HG03139 (cell line): ENCODE measurements around the gene ACTL6B.
"Not testable (repeated sequence)": the region's sequence is repeated elsewhere in the genome, so short reads cannot be mapped to it uniquely, and the experiment has no call there.

Source experiments
- ATAC-seq: cut with Tn5 transposase; IDR thresholded peaks from one replicate; pipeline ENCODE4 v1.9.1; 2021; ENCODE audit not compliant: unreplicated experiment

ACTL6B gene

DNA sequence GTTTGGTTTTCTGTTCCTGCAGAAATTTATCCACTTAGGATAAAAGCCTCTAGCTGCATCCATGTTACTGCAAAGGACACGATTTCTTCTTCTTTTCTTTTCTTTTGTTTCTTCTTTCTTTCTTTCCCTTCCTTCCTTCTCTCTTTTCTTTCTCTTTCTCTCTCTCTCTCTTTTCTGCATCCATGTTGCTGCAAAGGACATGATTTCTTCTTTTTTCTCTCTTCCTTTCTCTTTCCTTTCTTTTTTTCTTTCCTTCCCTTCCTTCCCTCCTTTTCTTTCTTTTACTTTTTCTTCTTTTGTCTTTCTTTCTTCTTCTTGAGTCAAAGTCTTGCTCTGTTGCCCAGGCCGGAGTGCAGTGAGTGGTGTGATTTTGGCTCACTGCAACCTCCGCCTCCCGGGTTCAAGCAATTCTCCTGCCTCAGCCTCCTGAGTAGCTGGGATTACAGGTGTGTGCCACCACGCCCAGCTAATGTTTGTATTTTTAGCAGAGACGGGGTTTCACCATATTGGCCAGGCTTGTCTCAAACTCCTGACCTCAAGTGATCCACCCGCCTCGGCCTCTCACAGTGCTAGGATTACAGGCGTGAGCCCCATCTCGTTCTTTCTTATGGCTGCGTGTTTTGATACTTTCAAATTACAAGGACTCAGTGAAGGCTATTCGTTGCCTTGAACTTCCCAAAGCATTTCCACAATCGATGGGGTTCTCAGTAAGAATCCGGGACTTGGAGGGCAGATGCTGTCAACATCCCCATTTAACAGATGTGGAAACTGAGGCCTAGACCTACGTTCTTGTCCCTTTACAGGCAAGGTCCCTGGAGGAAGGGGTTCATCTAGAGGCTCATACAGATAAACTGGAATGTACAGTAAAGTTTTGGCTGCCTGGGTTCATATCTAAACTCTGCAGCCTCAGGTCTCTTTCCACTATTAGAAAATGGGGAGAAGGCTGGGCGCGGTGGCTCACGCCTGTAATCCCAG lies 15.4 kb upstream of the ACTL6B start:
- no peak for ATAC-seq

DNA sequence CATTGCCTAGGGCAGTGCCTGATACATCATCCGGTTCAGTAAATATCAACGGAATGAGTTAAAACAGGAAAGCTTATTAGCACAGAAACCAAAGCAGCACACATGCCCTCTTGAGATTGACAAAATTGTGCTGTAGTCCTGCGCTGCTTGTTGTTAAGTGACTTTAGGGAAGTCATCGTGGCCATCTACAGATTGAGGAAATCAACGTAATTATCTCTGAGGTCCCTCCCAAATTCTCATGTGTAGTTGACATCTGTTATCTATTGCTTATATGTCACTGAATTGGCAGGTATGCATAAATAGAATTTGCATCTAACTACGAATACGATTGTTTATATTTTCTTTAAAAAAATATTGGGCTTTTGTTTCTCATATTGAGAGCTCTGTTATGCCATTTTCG lies 13.8 kb upstream of the ACTL6B start:
- ATAC-seq, result no peak

DNA sequence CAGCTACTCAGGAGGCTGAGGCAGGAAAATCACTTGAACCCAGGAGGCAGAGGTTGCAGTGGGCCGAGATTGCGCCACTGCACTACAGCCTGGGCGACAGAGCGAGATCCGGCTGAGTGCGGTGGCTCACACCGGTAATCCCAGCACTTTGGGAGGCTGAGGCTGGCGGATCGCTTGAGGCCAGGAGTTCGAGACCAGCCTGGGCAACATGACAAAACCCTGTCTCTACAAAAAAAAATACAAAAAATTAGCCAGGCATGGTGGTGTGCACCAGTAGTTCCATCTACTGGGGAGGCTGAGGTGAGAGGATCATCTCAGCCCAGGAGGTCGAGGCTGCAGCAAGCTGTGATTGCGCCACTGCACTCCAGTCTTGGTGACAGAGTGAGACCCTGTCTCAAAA lies 12.9 kb upstream of the ACTL6B start:
- not testable (repeated sequence) for ATAC-seq

DNA sequence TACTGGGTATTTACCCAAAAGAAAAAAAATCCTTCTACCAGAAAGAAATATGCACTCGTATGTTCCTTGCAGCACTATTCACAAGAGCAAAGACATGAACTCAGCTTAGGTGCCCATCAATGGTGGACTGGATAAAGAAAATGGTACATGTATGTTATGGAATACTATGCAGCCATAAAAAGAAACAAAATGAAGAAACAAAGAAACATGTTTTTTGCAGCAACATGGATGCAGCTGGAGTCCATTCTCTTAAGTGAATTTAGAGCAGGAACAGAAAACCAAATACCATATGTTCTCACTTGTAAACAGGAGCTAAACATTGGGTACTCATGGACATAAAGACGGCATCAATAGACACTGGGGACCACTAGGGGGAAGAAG lies 11.8 kb upstream of the ACTL6B start:
- no peak for ATAC-seq

DNA sequence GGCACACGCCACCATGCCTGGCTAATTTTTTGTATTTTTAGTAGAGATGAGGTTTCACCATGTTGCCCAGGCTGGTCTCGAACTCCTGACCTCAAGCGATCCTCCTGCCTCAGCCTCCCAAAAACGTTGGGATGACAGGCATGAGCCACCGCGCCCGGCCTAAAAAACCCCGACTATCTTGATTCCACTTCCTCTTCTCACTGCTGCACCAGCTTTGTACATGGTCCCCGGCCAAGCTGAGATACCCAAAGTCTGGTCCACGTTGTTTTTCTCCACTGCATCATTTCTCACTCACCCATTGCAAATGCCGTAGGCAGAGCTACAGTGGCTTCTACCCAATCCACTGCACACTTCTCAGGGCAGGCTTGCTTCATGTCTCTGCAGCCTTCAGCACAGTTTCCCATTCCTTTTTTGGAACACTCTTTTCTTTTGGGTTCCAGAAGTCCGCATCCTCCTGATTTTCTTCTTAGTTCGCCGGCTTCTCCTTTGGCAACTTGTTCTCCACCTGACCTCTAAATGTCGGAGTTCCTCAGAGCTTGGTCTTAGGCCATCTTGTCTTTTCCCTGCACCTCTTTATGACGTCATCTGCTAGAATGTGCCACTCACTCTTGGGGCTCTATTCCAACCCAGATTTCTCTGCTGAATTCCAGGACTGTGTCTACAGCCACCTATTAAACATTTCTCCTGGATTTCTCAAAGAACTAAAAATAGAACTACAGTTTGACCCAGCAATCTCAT lies 11.3 kb upstream of the ACTL6B start:
- no peak for ATAC-seq

DNA sequence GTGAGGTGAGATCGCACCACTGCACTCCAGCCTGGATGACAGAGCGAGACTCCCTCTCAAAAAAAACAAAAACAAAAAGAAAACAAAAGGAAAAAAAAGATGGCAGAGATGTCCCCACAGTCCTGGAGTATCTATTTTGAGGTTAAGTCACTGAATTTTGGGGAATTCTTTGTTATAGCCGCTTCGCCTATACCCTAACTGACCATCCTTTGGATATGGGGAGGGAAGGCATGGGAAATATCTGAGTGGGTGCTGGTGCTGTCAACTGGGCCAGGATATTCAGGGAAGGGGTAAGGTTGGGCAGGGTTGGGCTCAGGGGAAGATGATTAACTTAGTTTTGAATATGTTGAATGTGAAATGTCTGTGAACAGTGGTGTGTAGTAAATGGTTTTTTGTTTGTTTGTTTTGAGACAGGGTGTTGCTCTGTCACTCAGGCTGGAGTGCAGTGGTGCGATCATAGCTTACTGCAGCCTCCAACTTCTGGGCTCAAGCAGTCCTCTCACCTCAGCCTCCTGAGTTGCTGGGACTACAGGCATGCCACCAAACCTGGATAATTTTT lies 9.0 kb upstream of the ACTL6B start:
- ATAC-seq, result no peak

DNA sequence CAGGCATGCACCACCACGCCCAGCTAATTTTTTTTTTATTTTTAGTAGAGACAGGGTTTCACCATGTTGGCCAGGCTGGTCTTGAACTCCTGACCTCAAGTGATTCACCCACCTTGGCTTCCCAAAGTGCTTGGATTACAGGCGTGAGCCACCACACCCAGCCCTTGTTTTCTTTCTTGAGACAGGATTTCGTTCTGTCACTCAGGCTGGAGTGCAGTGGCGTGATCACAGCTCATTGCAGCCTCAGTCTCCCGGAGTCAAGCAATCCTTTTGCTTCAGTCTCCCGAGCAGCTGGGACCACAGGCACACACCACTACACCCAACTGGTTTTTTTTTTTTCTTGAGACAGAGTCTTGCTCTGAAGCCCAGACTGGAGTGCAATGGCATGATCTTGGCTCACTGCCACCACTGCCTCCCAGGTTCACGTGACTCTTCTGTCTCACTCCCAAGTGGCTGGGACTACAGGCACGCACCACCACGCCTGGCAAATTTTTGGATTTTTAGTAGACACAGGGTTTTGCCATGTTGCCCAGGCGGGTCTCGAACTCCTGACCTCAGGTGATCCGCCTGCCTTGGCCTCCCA lies 6.0 kb upstream of the ACTL6B start:
- ATAC-seq, result not testable (repeated sequence)

DNA sequence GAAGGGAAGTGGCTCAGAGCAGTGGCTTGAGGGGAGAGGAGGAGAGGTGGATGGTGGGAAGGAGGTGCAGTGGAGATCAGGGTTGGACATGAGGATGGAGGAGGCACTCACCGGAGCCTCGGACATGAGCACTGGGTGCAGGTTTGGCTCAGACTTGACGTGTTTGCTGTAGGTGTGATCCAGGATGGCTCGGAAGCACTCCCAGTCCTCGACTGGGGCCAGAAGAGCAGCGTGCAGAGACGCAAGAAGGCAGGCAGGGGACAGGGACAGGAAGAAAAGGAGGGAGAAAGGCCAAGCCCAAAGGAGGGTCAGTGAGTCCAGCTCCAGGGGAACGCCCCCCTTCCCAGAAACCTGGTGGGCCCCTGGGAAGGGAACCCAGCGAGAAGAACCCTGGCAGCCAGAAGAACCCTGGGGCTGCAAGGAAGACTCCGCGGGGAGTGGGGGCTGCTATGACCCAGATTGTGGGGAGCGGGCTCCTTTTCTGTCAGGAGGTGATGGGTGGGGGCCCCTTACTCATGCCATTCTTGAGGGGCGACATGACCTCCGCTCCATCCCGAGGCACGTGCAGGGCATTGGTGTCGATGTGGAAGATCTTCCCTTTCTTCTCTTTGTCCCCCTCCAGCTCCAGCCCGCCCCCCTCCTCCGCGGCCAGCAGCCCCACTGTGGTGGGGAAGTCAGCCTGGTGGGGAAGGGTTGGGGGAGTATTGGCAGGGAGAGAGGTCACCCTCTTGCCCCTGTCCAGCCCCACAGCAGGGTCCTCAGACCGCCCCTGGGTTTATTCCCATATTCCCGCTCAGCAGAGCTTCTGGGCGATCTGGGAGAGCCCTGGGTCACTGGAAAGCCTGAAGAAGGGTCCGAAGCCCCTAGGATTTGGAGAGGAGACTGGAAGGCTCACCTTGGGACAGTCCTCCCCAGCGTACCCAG lies 1.1 kb downstream of the ACTL6B start:
- ATAC-seq, result no peak

DNA sequence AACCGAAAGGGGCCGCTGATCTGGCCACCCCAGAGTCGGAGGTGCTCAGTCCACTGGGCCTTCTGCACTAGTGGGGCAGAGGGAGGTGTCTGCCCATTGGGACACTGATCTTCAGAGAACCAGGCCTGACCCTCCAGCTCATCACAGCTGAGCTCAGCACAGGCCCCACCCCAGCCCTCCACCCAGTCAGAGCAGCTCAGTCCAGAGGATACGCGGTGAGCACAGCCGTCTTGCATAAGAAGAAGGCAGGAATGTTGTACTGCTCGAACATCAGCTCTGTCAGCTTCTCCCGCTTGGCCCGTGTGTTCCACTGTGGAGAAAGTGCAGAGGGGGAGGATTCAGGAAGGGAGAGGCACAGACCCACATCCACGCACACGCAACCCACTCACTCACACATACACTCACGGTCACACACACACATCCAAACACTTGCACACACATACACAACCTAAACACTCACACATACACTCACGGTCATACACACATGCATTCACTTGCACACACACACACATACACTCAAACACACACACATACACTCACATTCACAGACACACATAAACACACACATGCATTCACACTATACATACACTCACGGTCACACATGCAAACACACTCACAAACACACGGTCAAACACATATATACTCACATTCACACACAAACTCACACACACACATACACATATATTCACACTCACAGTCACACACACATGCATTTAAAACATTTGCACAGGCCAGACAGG lies 6.3 kb downstream of the ACTL6B start:
- ATAC-seq, result no peak

DNA sequence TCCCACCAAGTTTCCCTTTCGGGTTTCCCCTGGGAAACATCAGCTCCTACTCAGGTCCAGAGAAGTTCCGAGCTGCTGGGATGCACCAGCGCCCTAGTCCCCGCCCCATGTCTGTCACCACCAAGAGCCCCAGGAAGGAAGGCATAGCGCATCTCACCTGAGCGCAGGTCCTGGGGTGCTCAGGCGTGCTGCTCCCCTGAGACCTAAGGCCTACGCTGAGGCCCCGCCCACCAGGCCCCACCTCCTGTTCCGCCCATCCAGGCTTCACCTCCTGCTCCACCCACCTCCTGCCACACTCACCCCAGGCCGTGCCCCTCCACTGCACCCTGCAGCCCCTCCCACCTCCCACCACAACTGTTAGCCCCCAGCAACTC lies 13.7 kb downstream of the ACTL6B start:
- ATAC-seq, result no peak

DNA sequence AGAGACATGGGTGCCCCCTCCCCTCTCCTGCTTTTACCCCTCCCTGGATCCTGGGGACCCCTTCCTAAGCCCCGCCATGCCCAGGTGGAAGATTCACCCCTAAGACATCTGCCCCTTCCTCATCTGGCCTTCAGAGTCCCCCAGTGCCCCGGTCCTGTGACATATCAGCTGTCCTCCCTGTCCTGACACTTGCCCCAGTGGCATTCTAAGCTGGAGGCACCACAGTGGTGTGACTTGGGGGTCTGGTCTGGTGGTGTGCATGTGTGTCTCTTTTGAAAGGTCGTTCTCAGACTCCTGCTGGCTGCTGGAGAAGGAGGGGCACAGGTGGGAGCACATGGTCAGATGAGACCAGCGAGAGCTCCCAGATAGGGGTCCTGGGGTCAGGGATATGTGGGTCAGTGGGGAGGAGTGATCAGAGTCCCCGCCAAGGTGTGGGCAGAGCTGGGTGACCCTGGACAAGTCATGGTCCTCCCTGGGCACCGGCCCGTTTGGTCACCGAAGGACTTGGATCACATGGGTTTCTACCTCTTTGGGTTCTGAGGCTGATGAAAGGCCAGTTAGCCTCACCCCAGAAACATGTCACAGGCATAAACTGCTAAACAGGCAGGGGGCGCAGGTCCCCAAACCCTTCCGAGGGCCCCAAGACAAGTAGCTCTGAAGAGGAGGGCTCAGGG lies 14.3 kb downstream of the ACTL6B start:
- no peak for ATAC-seq

DNA sequence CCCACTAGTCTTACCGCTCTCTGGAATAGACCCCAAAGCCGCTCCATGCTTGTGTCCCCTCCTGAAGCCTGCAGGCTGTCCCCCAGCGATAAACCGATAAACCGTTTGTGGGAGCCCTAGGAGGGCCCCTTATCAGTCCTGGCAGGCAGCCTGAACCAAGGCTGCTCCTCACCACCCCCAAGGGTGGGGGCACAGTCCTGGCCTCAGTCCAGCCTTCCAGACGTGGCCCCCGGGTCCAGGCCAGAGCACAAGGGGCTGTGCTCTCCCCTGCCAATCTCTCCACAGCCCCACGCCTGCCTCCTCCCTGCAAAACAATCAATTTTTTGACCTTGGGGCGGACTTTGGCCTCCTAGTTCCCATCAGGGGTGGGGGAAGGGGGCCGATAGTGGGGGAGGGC lies 14.8 kb downstream of the ACTL6B start, which contains the start of gene TFR2:
TSS of gene TFR2 (minus strand) at position 90 of the 397 bp plus-strand sequence. CDS start at position 47, 43 bp downstream.
- ATAC-seq, result no peak

DNA sequence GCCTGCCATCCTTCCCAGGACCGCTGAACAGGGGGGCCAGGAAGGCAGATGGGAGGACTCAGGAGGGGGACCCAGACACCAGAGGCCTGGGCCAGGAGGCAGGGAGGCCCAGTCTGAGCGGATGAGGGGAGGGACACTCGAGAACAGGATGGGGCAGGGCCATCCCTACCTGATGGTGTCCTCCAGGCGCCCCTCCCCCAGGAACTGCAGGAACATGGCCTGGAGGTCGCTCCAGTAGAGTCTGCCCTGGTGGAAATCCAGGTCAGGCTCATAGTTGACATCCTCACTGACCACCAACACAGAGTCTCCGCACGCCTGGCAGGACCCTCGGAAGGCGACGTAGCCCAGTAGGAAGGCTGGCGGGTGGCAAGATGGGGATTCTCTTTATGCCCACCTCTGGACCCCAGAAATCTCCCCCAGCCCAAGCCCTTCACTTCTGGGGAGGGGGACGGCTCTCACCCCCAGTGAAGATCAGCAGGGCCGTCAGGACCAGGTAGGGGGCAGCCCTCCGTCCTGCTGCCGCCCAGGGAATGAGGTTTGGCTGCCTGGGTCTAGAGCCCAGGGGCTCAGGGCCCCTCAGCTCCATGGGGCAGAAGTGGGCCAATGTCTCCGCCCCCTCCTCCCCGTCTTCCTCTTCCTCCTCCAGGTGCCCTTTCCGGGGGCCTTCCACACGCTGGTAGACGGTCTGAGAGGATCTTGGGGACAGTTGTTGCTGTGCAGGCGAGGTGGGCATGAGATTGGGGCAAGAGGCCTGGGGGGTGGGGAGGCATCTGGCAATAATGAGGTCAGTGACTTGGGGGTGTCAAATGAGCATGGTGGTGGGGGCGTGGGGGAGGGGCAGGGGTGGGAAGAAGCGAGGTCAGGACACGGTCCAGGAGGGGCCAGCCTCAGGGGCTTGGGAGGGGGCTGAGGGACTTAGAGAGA lies 15.5 kb downstream of the ACTL6B start:
- no peak for ATAC-seq

DNA sequence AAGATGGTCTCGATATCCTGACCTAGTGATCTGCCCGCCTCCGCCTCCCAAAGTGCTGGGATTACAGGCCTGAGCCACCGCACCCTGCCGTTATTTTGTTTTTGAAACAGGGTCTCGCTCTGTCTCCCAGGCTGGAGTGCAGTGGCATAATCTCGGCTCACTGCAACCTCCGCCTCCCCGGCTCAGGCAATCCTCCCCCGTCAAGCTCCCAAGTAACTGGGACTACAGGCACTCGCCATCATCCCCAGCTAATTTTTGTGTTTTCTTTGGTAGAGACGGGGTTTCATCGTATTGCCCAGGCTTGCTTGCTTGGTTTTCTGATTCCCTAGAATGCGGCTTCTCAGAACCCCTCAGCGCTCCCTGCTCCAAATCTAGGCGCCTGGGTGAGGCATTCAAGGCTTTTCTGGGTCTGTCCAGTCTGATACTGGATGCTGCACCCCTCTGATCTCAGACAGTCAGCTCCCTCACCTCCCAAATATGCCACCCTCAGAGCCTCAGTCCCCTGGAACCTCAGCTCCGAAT lies 16.2 kb downstream of the ACTL6B start:
- ATAC-seq, result no peak

DNA sequence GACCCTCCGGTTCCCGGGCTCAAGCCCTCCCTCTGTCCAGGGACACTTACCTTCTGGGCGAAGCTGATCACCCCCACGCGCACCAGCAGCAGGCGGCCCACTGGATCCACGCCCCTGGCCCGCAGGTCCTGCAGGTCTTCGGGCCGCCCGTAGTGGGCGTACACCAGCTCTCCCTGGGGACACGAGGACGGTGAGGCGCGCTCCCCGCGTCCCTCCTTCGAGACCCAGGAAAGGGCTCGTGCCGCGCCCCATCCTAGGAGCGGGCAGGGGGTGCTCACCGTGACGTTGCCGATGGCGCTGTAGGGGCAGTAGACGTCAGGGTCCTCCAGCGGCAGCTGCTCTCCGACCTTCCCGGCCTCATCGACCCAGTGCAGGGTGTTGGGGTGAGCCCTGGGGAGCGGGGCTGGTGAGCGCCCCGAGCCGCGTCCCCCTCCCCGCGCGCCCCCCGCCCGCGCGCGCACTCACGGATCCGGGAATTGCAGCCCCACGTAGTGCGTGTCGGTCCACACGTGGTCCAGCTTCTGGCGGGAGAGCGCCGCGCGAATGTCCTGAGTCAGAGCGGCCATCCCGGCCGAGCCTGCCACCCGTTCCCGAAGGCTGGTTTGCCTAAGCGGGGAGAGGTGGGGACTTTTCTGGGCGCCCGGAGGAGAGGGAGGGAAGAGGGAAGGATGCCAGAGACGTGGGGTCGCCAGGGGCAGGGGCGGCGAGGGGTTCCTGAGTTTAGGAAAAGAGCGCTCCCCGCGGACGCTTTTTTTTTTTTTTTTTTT lies 23.1 kb downstream of the ACTL6B start:
- ATAC-seq, result no peak

DNA sequence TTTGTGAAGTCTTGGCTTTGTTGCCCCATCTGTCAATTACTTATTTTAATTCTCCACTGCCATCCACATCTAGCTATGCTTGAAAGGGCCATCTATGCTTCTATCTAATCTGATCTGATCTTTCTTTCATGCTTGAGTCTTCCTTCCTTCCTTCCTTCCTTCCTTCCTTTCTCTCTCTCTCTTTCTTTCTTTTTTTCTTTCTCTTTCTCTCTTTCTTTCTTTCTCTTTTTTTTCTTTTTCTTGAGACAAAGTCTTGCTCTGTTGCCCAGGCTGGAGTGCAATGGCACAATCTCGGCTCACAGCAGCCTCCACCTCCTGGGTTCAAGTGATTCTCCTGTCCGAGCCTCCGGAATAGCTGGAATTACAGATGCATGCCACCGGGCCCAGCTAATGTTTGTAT lies 26.2 kb downstream of the ACTL6B start:
- ATAC-seq, result no peak

DNA sequence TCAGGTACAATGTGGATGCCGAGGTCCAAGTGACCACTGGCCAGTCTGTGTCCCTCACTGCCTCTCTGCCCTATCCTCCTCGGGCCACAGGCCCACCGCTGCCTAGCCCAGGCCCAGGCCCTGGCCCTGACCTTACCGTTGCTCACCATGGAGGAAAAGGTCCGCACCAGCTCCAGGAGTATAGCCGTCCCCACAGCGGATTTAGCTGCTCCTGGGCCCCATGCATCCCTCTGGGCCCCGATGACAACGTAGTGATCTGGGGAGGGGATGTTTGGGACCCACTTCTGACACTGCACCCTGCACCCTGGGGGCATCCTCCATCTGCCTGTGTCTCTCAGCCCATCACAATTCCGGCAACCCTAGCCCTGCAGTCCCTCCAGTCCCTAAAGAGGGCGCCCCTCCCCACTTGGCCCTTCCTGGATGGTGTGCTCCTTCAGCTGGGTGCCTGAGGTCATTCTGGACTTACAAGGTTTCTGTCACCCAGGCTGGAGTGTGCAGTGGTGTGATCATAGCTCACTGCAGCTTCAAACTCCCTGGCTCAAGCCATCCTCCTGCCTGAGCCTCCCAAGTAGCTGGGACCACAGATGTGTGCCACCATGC lies 27.0 kb downstream of the ACTL6B start:
- ATAC-seq, result no peak
